Liver (tissue), 9 donors: ENCODE data around the gene CHPF2. TPM values are rescaled to one million over a fixed set of nuclear protein-coding genes. Genes with fewer than 3 reads are reported as not detected.

Experiments
- DNase-seq: peaks from one replicate; pipeline ENCODE4 v3.0.0-alpha.2; 2017; ENCODE audit warnings: low spot score
- H3K27ac ChIP-seq, 2 donors: one replicate each; pipeline ENCODE4 v1.7.0; 2013; ENCODE audit warnings: inconsistent platforms in 2 of 2, low read length in 2 of 2, control low read depth in 1 of 2, low read depth in 1 of 2, mild to moderate bottlenecking in 1 of 2
- H3K27me3 ChIP-seq, 4 donors: one replicate each; pipeline versions ENCODE4 v1.6.1 to v1.7.0; 2013; ENCODE audit warnings: low read length in 3 of 4, inconsistent platforms in 1 of 4, mild to moderate bottlenecking in 1 of 4, moderate library complexity in 1 of 4; ENCODE audit not compliant: control insufficient read depth in 4 of 4, insufficient read depth in 4 of 4
- H3K36me3 ChIP-seq, 4 donors: one replicate each; pipeline versions ENCODE4 v1.6.1 to v1.7.0; 2013; ENCODE audit warnings: low read length in 3 of 4, mild to moderate bottlenecking in 3 of 4, low read depth in 1 of 4, moderate library complexity in 1 of 4; ENCODE audit not compliant: control insufficient read depth in 4 of 4, insufficient read depth in 3 of 4
- H3K4me1 ChIP-seq, 4 donors: one replicate each; pipeline versions ENCODE4 v1.6.1 to v1.7.0; 2013; ENCODE audit warnings: low read length in 3 of 4, mild to moderate bottlenecking in 3 of 4, moderate library complexity in 1 of 4; ENCODE audit not compliant: control insufficient read depth in 4 of 4, insufficient read depth in 4 of 4
- H3K4me3 ChIP-seq, 3 donors: one replicate each; pipeline versions ENCODE4 v1.6.1 to v1.7.0; 2013; ENCODE audit warnings: low read length in 3 of 3, control low read depth in 1 of 3, low read depth in 1 of 3, mild to moderate bottlenecking in 1 of 3
- H3K9ac ChIP-seq, 2 donors: one replicate each; pipeline ENCODE4 v1.7.0; 2013; ENCODE audit warnings: low read length in 2 of 2, mild to moderate bottlenecking in 2 of 2, moderate library complexity in 2 of 2, control low read depth in 1 of 2, low read depth in 1 of 2
- H3K9me3 ChIP-seq, 4 donors: one replicate each; pipeline versions ENCODE4 v1.6.1 to v1.7.0; 2013; ENCODE audit warnings: low read length in 3 of 4; ENCODE audit not compliant: control insufficient read depth in 4 of 4
- ATF3 ChIP-seq: IDR thresholded peaks from 2 replicates; pipeline ENCODE4 v1.6.1; 2016; ENCODE audit warnings: antibody characterized with exemption
- EGR1 ChIP-seq, 2 donors: IDR thresholded peaks; 2 replicates each; pipeline ENCODE4 v1.6.1; 2016 to 2018; ENCODE audit warnings: antibody characterized with exemption in 2 of 2, low read depth in 2 of 2
- FOXA2 ChIP-seq: IDR thresholded peaks from 2 replicates; pipeline ENCODE4 v1.6.1; 2016; ENCODE audit warnings: antibody characterized with exemption
- GABPA ChIP-seq, 2 donors: IDR thresholded peaks in 1 of 2; conservative IDR thresholded peaks in 1 of 2; 2 replicates each; pipeline ENCODE4 v1.6.1; 2016; ENCODE audit warnings: antibody characterized with exemption in 2 of 2, mild to moderate bottlenecking in 1 of 2, moderate library complexity in 1 of 2
- HNF4A ChIP-seq, 2 donors: conservative IDR thresholded peaks; 2 replicates each; pipeline ENCODE4 v1.6.1; 2016; ENCODE audit warnings: antibody characterized with exemption in 2 of 2, mild to moderate bottlenecking in 2 of 2
- HNF4G ChIP-seq: IDR thresholded peaks from 2 replicates; pipeline ENCODE4 v1.6.1; 2016; ENCODE audit warnings: antibody characterized with exemption
- JUND ChIP-seq, 2 donors: IDR thresholded peaks; 2 replicates each; pipeline ENCODE4 v1.6.1; 2016; ENCODE audit warnings: antibody characterized with exemption in 2 of 2
- RAD21 ChIP-seq, 2 donors: IDR thresholded peaks; 2 replicates each; pipeline ENCODE4 v1.6.1; 2016; ENCODE audit warnings: antibody characterized with exemption in 2 of 2, mild to moderate bottlenecking in 2 of 2
- RXRA ChIP-seq, 2 donors: IDR thresholded peaks; 2 replicates each; pipeline ENCODE4 v1.6.1; 2017 to 2018; ENCODE audit warnings: antibody characterized with exemption in 2 of 2, mild to moderate bottlenecking in 1 of 2
- SP1 ChIP-seq: IDR thresholded peaks from 2 replicates; pipeline ENCODE4 v1.6.1; 2018; ENCODE audit warnings: antibody characterized with exemption, mild to moderate bottlenecking
- TAF1 ChIP-seq: conservative IDR thresholded peaks from 2 replicates; pipeline ENCODE4 v1.6.1; 2016; ENCODE audit warnings: antibody characterized with exemption, mild to moderate bottlenecking
- WGBS: extraction: QIAGEN DNeasy Blood & Tissue Kit; methylation state at CpG from one replicate; pipeline ENCODE4 v1.1.7; 2013; 5-methylcytosine and 5-hydroxymethylcytosine counted together
- polyA plus RNA-seq, 2 donors: library from polyadenylated mRNA; stranded (reverse) in 1 of 2; unstranded in 1 of 2; fragments of 200-250 nt in 1 of 2; fragments of >200 nt in 1 of 2; fragmentation: Nextera tagmentation in 1 of 2; extraction: Ambion mirVana in 1 of 2; gene quantifications; one replicate each; pipeline versions ENCODE4 v1.2.1 to v1.2.3, GENCODE V29; 2013 to 2015
- total RNA-seq, 2 donors: library from RNA; depleted of rRNA; stranded (reverse); fragments of >200 nt; gene quantifications; one replicate each; pipeline ENCODE4 v1.2.3, GENCODE V29; 2014
- TF ChIP-seq, protein P1 (sequence below): IDR thresholded peaks from 2 replicates; pipeline ENCODE4 v1.6.1; 2016; ENCODE audit warnings: antibody characterized with exemption
- TF ChIP-seq, protein P2 (sequence below): IDR thresholded peaks from 2 replicates; pipeline ENCODE4 v1.6.1; 2016; ENCODE audit warnings: antibody characterized with exemption, mild to moderate bottlenecking
- TF ChIP-seq, protein P3 (sequence below): fragments of 150-350 bp; IDR thresholded peaks from 2 replicates; pipeline ENCODE4 v1.5.1; 2017; ENCODE audit warnings: improper control_type of control experiment, low read depth, low read length; ENCODE audit not compliant: missing input control
- donor health status: healthy.
- donor health status: healthy.
- donor health status: healthy.
- donor health status: healthy.
- donor health status: healthy.

The CHPF2 gene
- total and polyA plus RNA-seq, 4 donors: 4.1 to 19.7 (median 18.1) TPM

DNA sequence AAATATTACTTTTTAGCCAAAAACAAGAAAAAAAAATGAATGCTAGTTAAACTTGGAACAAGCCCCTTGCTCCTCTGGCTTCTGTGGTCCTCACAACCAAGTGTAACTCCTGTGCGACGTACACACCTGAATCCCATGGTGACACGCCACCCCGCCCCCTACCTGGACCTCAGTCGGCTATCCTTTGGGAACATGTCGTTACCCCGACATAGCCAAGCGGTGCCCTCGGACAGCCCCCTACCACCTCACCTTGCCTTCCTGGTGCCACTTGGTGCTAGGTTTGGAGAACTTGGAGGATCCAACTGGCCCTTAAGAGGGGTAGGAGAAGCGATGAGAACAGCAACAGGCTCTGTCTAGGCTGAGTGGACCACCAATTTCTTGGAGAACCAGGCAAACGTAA is 28.2 kb downstream of the CHPF2 start (continued):
- TF ChIP-seq, protein P1, sequence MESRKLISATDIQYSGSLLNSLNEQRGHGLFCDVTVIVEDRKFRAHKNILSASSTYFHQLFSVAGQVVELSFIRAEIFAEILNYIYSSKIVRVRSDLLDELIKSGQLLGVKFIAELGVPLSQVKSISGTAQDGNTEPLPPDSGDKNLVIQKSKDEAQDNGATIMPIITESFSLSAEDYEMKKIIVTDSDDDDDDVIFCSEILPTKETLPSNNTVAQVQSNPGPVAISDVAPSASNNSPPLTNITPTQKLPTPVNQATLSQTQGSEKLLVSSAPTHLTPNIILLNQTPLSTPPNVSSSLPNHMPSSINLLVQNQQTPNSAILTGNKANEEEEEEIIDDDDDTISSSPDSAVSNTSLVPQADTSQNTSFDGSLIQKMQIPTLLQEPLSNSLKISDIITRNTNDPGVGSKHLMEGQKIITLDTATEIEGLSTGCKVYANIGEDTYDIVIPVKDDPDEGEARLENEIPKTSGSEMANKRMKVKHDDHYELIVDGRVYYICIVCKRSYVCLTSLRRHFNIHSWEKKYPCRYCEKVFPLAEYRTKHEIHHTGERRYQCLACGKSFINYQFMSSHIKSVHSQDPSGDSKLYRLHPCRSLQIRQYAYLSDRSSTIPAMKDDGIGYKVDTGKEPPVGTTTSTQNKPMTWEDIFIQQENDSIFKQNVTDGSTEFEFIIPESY: no peak

- Histone ChIP-seq H3K36me3 (no peaks in the 10 kb centered on the region), H3K4me3 (no peak overlapping the region), H3K4me1 (no peaks in the 10 kb centered on the region), H3K27me3 (peaks cover 0 to 5% (median 2%) of the 10 kb centered on the region in 4 donors), H3K9me3 (no peaks in the 10 kb centered on the region), H3K9ac (no peak overlapping the region), H3K27ac (no peak overlapping the region)
- TF ChIP-seq HNF4A (conservative IDR thresholded peaks at IDR 0.05): no peak
- no peak for TF ChIP-seq GABPA (IDR thresholded peaks at IDR 0.05 in 1 of 2, conservative IDR thresholded peaks at IDR 0.05 in 1 of 2)
- TF ChIP-seq, protein P2, sequence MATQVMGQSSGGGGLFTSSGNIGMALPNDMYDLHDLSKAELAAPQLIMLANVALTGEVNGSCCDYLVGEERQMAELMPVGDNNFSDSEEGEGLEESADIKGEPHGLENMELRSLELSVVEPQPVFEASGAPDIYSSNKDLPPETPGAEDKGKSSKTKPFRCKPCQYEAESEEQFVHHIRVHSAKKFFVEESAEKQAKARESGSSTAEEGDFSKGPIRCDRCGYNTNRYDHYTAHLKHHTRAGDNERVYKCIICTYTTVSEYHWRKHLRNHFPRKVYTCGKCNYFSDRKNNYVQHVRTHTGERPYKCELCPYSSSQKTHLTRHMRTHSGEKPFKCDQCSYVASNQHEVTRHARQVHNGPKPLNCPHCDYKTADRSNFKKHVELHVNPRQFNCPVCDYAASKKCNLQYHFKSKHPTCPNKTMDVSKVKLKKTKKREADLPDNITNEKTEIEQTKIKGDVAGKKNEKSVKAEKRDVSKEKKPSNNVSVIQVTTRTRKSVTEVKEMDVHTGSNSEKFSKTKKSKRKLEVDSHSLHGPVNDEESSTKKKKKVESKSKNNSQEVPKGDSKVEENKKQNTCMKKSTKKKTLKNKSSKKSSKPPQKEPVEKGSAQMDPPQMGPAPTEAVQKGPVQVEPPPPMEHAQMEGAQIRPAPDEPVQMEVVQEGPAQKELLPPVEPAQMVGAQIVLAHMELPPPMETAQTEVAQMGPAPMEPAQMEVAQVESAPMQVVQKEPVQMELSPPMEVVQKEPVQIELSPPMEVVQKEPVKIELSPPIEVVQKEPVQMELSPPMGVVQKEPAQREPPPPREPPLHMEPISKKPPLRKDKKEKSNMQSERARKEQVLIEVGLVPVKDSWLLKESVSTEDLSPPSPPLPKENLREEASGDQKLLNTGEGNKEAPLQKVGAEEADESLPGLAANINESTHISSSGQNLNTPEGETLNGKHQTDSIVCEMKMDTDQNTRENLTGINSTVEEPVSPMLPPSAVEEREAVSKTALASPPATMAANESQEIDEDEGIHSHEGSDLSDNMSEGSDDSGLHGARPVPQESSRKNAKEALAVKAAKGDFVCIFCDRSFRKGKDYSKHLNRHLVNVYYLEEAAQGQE: no peak
- TF ChIP-seq EGR1 (IDR thresholded peaks at IDR 0.05; ENCODE audit: low read depth in 2 of 2): no peak
- no peak for TF ChIP-seq FOXA2
- TF ChIP-seq ATF3: no peak
- no peak for TF ChIP-seq RAD21 (IDR thresholded peaks at IDR 0.05)
- TF ChIP-seq SP1: no peak
- TF ChIP-seq HNF4G: no peak
- TF ChIP-seq, protein P3, sequence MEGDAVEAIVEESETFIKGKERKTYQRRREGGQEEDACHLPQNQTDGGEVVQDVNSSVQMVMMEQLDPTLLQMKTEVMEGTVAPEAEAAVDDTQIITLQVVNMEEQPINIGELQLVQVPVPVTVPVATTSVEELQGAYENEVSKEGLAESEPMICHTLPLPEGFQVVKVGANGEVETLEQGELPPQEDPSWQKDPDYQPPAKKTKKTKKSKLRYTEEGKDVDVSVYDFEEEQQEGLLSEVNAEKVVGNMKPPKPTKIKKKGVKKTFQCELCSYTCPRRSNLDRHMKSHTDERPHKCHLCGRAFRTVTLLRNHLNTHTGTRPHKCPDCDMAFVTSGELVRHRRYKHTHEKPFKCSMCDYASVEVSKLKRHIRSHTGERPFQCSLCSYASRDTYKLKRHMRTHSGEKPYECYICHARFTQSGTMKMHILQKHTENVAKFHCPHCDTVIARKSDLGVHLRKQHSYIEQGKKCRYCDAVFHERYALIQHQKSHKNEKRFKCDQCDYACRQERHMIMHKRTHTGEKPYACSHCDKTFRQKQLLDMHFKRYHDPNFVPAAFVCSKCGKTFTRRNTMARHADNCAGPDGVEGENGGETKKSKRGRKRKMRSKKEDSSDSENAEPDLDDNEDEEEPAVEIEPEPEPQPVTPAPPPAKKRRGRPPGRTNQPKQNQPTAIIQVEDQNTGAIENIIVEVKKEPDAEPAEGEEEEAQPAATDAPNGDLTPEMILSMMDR: no peak
- TF ChIP-seq RXRA (IDR thresholded peaks at IDR 0.05): no peak
- TF ChIP-seq JUND (IDR thresholded peaks at IDR 0.05): no peak
- WGBS: 84% methylated on average over 8 of the region's 8 CpGs
- no peak for DNase-seq
These were observed 28.6 kb downstream of the CHPF2 start for GRCh38 chr7:151260883-151261282.

DNA sequence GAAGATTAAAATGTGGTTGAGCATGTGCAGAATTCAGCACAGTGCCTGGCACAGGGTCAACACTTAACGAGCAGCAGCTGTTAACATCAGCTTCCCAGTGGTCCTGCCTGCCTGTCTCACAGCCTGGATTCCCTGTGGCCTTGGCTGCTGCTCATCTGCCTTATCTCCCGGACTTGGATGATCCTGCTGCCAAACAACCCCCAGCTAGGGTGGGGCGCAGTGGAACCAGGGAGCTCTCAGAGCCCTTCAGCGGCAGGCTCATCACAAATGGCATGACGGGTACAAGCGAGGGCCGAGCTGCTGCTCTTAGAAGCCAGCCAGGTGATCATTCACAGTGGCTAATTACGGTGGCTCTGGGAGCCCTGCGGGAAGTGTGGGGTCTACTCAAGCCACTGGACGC is 29.2 kb downstream of the CHPF2 start:
- Histone ChIP-seq H3K9me3 (no peaks in the 10 kb centered on the region), H3K9ac (no peak overlapping the region), H3K27me3 (peaks cover 0 to 5% (median 2%) of the 10 kb centered on the region in 4 donors), H3K27ac (no peak overlapping the region), H3K36me3 (no peaks in the 10 kb centered on the region), H3K4me3 (no peak overlapping the region), H3K4me1 (no peaks in the 10 kb centered on the region)
- DNase-seq: no peak
- WGBS: 49% methylated on average over 10 of the region's 10 CpGs
- TF ChIP-seq, protein P1: no peak
- TF ChIP-seq, protein P2: no peak
- TF ChIP-seq HNF4G: no peak
- TF ChIP-seq FOXA2: no peak
- TF ChIP-seq HNF4A (conservative IDR thresholded peaks at IDR 0.05): no peak
- TF ChIP-seq TAF1: no peak
